Stimulated activated CD8-positive, alpha-beta memory T cell treated with anti-CD3 and anti-CD28 coated beads, Interleukin-4, amount 100 ng/mL, for 24 hours (primary cell): ENCODE data around the gene MTERF2.
A peak's percentile ranks its signal among the peaks of the same experiment; 100 is the strongest.

Source experiments
- DNase-seq: peaks from one replicate; pipeline ENCODE4 v3.0.0-alpha.2; 2020; ENCODE audit warnings: low read depth

Gene MTERF2

DNA sequence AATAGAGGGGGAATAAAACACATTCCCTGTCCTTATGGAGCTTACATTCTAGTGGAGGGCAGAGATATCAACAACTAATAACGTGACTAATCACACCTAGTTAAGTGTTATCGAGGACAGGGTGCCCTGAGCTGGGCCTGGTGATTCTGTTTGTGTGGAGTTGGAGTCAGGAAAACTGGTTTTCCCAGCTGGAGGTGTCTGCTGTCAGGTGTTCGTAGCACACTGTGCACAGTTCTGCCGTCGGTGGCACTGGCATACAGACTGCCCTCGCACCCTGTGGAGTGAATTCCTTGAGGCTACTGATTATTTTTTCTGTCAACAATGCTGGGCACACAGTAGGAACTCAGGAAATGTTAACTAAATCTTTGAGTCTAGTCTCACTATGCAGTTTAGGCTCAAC, 900 bp upstream of the MTERF2 start:
- no peak for DNase-seq

DNA sequence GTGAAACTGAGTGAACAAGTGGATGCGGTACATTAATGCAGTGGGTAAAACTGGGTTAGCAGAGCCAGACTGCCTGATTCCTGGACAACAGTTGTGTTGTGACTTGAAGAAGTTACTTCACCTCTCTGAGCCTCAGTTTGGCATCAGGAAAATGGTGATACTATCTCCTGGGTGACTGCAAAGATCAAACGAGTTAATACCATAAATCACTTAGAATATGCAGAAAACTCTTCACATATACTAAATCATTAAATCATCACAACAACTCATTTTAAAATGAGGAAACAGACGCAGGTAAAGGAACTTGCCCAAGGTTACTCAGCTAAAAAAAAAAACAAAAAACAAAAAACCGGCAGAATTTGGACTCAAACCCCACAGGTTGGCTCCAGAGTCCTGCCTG, 811 bp downstream of the MTERF2 start:
- no peak for DNase-seq

DNA sequence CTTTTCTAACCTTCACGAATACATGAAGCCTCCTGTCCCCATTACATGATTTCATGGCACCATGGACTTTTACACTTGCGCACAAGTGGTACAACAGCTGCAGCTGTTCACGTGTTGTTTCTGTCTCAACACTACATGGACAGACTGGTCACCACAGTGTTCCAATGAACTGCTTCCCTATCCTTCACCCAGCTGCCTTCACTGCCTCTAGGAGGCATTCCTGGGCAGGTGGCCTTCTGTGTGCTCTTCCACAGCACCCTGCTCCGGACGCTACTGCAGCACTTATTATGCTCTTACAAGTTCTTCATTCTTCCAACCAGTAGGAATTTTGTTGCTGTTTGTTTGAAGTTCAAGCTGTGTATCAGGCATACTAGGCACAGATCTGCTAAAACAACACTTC, 1.5 kb downstream of the MTERF2 start:
- DNase-seq = no peak

DNA sequence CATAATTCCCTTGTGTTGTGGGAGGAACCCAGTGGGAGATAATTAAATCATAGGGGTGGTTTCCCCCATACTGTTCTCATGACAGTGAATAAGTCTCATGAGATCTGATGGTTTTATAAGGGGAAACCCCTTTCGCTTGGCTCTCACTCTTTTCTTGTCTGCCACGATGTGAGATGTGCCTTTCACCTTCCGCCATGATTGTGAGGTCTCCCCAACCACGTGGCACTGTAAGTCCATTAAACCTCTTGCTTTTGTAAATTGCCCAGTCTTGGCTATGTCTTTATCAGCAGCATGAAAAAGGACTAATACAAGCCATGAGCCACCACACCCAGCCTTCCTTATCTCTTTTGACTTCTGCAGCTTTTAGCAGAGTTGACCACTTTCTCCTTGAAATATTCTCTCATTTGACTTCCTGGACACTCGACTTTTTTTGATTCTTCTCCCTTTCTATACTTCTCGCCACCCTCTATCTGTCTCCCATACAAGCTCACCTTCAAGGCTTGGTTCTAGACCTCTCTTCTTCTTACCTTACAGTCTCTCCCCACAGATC, 2.3 kb downstream of the MTERF2 start:
- no peak for DNase-seq

- no peak for DNase-seq
These were observed 4.7 kb downstream of the MTERF2 start for GRCh38 chr12:106982229-106982628.

DNA sequence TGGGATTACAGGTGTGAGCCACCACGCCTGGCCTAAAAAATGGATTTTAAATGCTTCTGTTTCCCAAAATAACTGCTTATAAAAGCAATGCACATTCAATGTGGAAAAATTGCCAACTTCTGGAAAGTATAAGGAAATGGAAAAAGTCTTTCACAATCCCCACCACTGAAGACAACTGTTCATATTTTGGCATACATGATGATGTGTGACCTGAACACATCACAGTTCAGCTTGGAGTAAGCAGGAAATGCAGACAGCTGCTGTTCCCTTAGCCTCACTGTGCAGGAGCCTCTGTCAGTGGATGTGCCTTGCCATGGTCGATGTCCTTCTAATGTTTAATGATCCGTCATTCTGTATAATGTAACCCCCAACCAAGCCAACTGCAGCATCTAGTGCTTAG, 5.2 kb downstream of the MTERF2 start:
- DNase-seq = no peak

DNA sequence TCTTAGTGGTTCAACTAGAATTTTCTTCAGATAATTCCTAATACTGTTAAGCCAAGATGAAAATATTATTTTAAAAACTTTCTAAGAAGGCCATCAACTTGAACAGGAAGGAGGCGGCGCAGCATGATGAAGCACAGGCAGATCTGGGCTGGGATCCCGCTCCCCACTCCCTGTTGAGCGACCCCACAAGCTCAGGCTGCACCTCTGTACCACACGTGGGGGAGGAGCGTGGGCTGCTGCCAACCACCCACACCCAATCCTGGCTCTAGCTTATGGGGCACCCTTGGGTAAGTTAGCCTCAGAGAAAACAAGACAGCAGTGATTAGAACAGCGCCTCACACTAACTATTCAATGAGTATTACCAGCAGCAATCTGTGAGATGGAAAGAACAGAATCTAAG, 6.0 kb downstream of the MTERF2 start:
- no peak for DNase-seq

DNA sequence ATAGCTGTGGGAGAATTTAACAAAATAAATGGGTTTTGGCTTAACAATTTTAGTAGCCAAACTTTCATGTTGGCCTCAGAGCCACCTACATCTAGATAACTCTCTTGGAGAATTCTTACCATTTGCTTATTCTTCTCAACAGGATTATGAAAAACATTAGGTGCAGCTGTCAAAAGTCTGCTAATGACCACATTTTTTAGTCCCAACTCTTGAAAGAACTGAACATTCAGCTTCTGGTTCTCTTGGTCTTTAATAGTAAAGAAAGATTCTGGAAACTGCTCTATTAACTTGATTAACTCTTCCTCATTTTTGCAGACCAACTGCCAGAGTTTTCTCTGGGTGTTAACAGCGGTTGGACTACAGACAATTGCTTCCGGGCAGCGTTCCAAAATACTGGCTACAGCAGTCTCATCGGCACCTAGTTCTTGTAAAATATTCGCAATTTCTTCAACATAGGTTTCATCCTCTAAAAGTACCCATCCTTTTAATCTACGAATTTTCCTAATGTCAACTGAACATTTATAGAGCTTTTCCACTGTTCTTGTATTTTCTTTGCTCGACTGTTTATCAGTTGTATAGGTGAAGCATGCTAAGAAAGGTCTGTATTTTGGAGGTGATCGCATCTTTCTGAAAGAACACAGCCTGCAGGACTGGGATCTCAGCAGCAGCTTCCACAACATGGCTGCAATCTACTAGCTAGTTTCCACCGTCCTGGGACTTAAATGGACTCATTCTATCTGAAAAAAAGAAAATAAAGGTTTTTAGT, 8.7 kb downstream of the MTERF2 start:
- no peak for DNase-seq

GRCh38 chr12:106976668-106977067, 10.3 kb downstream of the MTERF2 start:
- DNase-seq = no peak

DNA sequence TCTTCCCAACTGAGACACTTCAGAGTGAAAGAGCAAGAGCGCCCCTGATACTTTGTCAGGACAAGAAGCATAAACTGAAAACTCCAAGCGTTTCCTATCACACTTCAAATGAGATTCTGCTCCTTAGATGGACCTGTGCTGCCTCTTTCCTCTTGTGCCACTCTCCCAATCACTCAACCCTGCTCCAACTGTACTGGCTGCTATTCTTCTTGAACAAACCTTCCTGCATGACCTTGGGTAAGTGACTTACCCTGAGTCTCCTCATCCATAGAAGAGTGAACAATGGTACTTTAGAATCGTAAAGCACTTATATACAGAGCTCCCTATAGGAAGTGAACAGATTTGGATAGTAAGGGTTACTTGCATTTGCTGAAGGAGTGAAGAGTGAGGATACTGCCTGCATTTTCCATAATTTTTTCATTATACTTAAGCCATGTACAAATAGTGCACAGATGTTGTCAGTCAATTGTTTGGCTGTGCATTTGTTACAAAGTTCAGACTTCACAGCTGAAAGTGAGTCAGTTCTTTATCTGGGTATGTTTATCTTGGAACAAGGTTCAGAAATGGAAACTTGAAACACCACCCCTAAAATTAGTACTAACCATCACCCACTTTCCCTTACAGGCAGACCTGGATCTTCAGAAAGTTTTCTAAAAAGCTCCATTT, 10.8 kb downstream of the MTERF2 start:
- DNase-seq = no peak

- no peak for DNase-seq
These were observed 11.8 kb downstream of the MTERF2 start for GRCh38 chr12:106975098-106975497.

DNA sequence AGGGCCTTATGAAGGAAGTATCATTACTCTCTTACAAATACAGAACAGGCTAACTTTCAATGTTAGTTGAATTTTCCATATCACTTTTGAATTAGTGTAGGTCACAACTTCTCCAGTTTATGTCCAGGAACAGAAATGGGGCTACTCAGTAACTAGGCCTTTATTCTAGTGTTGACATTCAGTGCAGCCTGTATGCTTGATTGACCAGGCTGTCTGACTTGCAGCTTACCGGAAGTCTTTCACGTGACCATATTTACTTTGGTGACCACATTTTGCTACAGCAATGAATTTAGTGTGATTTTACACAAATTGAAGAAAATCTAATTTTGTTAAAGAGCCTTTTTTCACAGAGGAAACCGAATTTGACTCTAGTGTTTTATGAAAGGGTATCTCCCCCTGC, 12.4 kb downstream of the MTERF2 start:
- DNase-seq = no peak

- no peak for DNase-seq
These were observed 13.4 kb downstream of the MTERF2 start for GRCh38 chr12:106973545-106973944.

- DNase-seq = no peak
These were observed 15.9 kb downstream of the MTERF2 start for GRCh38 chr12:106971065-106971464.

GRCh38 chr12:106964526-106964925, 22.4 kb downstream of the MTERF2 start:
- DNase-seq = no peak

GRCh38 chr12:106962286-106962685, 24.7 kb downstream of the MTERF2 start:
- no peak for DNase-seq

- DNase-seq = no peak
These were observed 26.5 kb downstream of the MTERF2 start for GRCh38 chr12:106960443-106960842.

GRCh38 chr12:106957583-106957982, 29.4 kb downstream of the MTERF2 start:
- no peak for DNase-seq

DNA sequence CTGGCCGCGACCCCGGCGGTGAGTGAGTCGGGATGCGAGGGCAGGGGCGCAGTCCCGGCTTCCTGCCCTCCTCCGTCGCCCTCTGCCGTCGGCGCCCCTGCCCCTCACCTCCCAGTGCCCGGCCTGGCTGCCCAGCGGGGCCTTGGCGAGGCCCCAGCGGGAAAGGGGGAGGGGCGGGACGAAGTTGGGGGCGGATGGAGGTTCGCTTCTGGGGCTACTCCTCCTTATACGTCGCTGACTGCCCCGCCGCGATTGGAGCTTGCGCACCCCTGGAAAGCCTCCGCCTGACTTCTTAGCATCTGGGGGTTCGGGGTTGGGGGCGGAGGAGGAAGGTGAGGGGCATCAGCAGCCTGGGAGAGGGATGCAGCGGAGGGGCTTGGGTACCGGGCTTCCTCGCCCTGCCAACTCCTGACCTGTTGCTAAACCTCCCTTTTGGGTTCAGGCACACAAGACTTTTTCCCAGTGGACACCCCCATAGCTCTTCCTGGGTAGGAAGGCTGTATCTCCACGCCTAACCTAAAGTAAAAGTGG, 30.8 kb downstream of the MTERF2 start:
- DNase-seq = peak; percentile 40

DNA sequence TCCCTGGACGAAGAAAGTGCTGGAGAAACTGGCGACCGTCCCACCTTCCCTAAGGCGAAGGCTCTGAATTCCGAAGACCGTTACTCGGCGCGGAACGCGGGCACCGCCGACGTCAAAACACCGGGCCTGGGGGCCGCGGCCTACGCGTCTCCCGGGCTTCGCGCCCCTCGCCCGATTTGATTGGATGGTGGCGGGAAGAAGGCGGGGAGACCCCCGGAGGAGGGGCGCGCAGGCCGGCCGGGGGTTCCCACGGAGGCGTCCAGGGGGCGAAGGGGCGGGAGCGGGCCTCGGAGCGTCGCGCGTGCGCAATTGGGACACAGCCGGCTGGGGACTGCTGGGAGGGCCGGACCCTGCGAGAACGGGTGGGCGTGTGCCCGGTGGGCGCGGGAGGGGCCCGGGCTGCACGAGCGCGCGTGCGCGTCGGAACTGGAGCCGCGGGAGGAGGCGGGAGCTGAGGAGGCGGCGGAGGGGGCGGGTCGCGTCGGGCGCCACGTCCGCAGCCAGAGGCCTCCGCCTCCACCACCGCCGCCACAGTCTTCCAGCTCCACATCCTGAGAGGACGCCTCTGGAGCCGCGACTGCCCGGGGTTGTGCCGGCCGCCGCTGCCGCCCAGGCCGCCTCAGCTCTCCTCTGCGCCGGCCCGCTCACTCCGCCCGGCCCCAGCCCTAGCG, 31.4 kb downstream of the MTERF2 start, which contains the start of gene TMEM263:
Gene TMEM263 (plus strand): TSS at position 531 of the 671 bp plus-strand sequence. CDS start 11,210 bp downstream, outside the sequence.
- peak; percentile 89 for DNase-seq

- DNase-seq = no peak
These were observed 32.2 kb downstream of the MTERF2 start for GRCh38 chr12:106954462-106955376.
